ENCODE measurements around the gene PTPRK.

Gene PTPRK

DNA sequence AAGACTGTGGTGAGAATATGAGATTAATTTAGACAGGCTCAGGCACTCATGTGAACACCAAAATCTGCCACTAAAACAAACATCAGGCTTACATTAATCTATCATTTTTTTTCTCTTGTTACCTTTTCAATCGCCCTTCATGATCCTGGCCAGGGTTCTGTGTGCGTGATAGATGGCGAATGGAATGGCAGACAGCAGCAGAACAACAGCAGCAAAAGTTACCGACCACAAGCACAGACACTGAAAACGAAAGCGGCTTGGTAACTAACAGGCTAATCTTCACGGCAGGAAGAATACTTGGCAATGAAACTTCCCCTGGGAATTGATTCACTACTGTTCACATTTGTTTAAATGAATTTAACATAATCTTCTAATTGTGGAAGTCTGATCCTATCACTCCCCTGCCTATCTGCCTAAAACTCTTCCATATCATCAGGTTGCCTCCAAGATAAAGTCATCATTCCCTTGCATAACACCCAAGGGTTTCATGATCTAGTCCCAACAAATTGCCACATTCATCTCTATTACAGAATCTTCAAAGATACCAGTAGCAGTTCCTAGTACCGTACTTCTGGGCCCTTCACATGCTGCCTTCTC lies 28.7 kb downstream of the PTPRK start:
- 93% methylated on average over 8 of the region's 8 CpGs for WGBS
- no peaks in the 10 kb centered on the region for H3K27me3 ChIP-seq (ENCODE audit: control insufficient read depth in 1 of 2, insufficient read depth in 1 of 2, low read length in 2 of 2)

GRCh38 chr6:128491100-128491581 lies 29.3 kb downstream of the PTPRK start:
- 80% methylated on average over 1 of the region's 3 CpGs for WGBS
- no peaks in the 10 kb centered on the region for H3K27me3 ChIP-seq (ENCODE audit: control insufficient read depth in 1 of 2, insufficient read depth in 1 of 2, low read length in 2 of 2)
- H3K27ac ChIP-seq (ENCODE audit: low read length, poor library complexity, severe bottlenecking): no peak overlapping the region
- H2BK120ac ChIP-seq (ENCODE audit: low read depth, low read length): no peak overlapping the region
- no peak overlapping the region for H2BK15ac ChIP-seq (ENCODE audit: low read depth, poor library complexity, severe bottlenecking)
- H3K4me2 ChIP-seq (ENCODE audit: low read length, poor library complexity, severe bottlenecking): no peak overlapping the region
- H3K4me3 ChIP-seq (ENCODE audit: insufficient read depth in 1 of 2, low read depth in 1 of 2, low read length in 2 of 2): peak overlapping the region in 1 of 2 experiments; percentile 72
- H3K9me3 ChIP-seq (ENCODE audit: control insufficient read depth, low read length): no peaks in the 10 kb centered on the region
- H2AK5ac ChIP-seq (ENCODE audit: low read length, severe bottlenecking): no peak overlapping the region
- peak overlapping the region in 1 of 2 experiments; percentile 7 for H3K18ac ChIP-seq (ENCODE audit: low read depth in 1 of 2, low read length in 2 of 2)
- H3K14ac ChIP-seq (ENCODE audit: low read length in 2 of 2): no peak overlapping the region
- H2BK12ac ChIP-seq (ENCODE audit: low read length in 2 of 2): no peak overlapping the region
- no peak overlapping the region for H2AFZ ChIP-seq (ENCODE audit: low read depth, low read length)
- H3K36me3 ChIP-seq (ENCODE audit: control insufficient read depth in 1 of 2, insufficient read depth in 2 of 2, low read depth in 1 of 2, low read length in 2 of 2): no peaks in the 10 kb centered on the region
- no peak for DNase-seq
- no peak overlapping the region for H4K8ac ChIP-seq (ENCODE audit: low read length)
- H3K4me1 ChIP-seq (ENCODE audit: control insufficient read depth, insufficient read depth, low read depth, low read length): peaks cover 4% of the 10 kb centered on the region
- no peak overlapping the region for H2BK5ac ChIP-seq (ENCODE audit: low read depth, low read length, poor library complexity, severe bottlenecking)
- no peak overlapping the region for H4K91ac ChIP-seq (ENCODE audit: low read length)
- no peak overlapping the region for H3K4ac ChIP-seq (ENCODE audit: low read depth in 1 of 2, low read length in 2 of 2)
- H3K23ac ChIP-seq (ENCODE audit: low read length in 2 of 2): no peak overlapping the region
- peak overlapping the region; percentile 90 for H3K9ac ChIP-seq (ENCODE audit: low read length)
- H3K79me1 ChIP-seq (replicated peaks; ENCODE audit: low read length, poor library complexity, severe bottlenecking): peaks cover 24% of the 10 kb centered on the region

More for the DNA sequence above, 28.7 kb downstream of the PTPRK start:
- peaks cover 3% of the 10 kb centered on the region for H3K4me1 ChIP-seq (ENCODE audit: control insufficient read depth, insufficient read depth, low read depth, low read length)
- H2AFZ ChIP-seq (ENCODE audit: low read depth, low read length): no peak overlapping the region
- H2BK15ac ChIP-seq (ENCODE audit: low read depth, poor library complexity, severe bottlenecking): no peak overlapping the region
- H2BK12ac ChIP-seq (ENCODE audit: low read length in 2 of 2): no peak overlapping the region
- H3K4me2 ChIP-seq (ENCODE audit: low read length, poor library complexity, severe bottlenecking): no peak overlapping the region
- no peaks in the 10 kb centered on the region for H3K9me3 ChIP-seq (ENCODE audit: control insufficient read depth, low read length)
- peaks cover 22% of the 10 kb centered on the region for H3K79me1 ChIP-seq (replicated peaks; ENCODE audit: low read length, poor library complexity, severe bottlenecking)
- H3K9ac ChIP-seq (ENCODE audit: low read length): peak overlapping the region; percentile 90
- H2BK5ac ChIP-seq (ENCODE audit: low read depth, low read length, poor library complexity, severe bottlenecking): no peak overlapping the region
- H2AK5ac ChIP-seq (ENCODE audit: low read length, severe bottlenecking): no peak overlapping the region
- H2BK120ac ChIP-seq (ENCODE audit: low read depth, low read length): no peak overlapping the region
- H3K4me3 ChIP-seq (ENCODE audit: insufficient read depth in 1 of 2, low read depth in 1 of 2, low read length in 2 of 2): peak overlapping the region in 1 of 2 experiments; percentile 72
- H3K14ac ChIP-seq (ENCODE audit: low read length in 2 of 2): no peak overlapping the region
- H3K27ac ChIP-seq (ENCODE audit: low read length, poor library complexity, severe bottlenecking): no peak overlapping the region
- peak overlapping the region in 1 of 2 experiments; percentile 46 for H3K18ac ChIP-seq (ENCODE audit: low read depth in 1 of 2, low read length in 2 of 2)
- no peak overlapping the region for H4K8ac ChIP-seq (ENCODE audit: low read length)
- no peaks in the 10 kb centered on the region for H3K36me3 ChIP-seq (ENCODE audit: control insufficient read depth in 1 of 2, insufficient read depth in 2 of 2, low read depth in 1 of 2, low read length in 2 of 2)
- H4K91ac ChIP-seq (ENCODE audit: low read length): no peak overlapping the region
- peak; percentile 72 for DNase-seq
- no peak overlapping the region for H3K23ac ChIP-seq (ENCODE audit: low read length in 2 of 2)
- H3K4ac ChIP-seq (ENCODE audit: low read depth in 1 of 2, low read length in 2 of 2): no peak overlapping the region

DNA sequence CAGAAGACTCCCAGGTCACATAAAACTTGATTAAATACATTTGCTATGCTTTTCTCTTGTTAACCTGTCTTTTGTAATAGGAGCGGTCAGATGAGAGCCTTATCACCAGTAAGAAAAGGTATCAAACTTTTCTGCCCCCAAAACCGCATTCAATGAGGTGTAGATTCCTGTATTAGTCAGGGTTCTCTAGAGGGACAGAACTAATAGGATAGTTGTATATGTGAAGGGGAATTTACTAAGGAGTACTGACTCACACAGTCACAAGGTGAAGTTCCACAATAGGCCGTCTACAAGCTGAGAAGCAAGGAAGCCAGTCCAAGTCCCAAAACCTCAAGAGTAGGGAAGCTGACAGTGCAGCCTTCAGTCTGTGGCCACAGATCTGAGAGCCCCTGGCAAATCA lies 32.7 kb downstream of the PTPRK start:
- H4K91ac ChIP-seq (ENCODE audit: low read length): no peak overlapping the region
- peaks cover 19% of the 10 kb centered on the region for H3K79me1 ChIP-seq (replicated peaks; ENCODE audit: low read length, poor library complexity, severe bottlenecking)
- 92% methylated on average over 3 of the region's 3 CpGs for WGBS

GRCh38 chr6:128487055-128487454 lies 33.3 kb downstream of the PTPRK start:
- Histone ChIP-seq H2BK120ac (ENCODE audit: low read depth, low read length) (no peak overlapping the region), H2AK5ac (ENCODE audit: low read length, severe bottlenecking) (peak overlapping the region; percentile 46), H3K4me2 (ENCODE audit: low read length, poor library complexity, severe bottlenecking) (no peak overlapping the region), H4K8ac (ENCODE audit: low read length) (no peak overlapping the region), H3K18ac (ENCODE audit: low read depth in 1 of 2, low read length in 2 of 2) (no peak overlapping the region), H3K4ac (ENCODE audit: low read depth in 1 of 2, low read length in 2 of 2) (no peak overlapping the region), H4K91ac (ENCODE audit: low read length) (no peak overlapping the region), H3K14ac (ENCODE audit: low read length in 2 of 2) (no peak overlapping the region), H3K4me3 (ENCODE audit: insufficient read depth in 1 of 2, low read depth in 1 of 2, low read length in 2 of 2) (no peak overlapping the region), H3K27ac (ENCODE audit: low read length, poor library complexity, severe bottlenecking) (no peak overlapping the region), H3K9me3 (ENCODE audit: control insufficient read depth, low read length) (no peaks in the 10 kb centered on the region), H3K23ac (ENCODE audit: low read length in 2 of 2) (no peak overlapping the region), H3K9ac (ENCODE audit: low read length) (no peak overlapping the region), H3K27me3 (ENCODE audit: control insufficient read depth in 1 of 2, insufficient read depth in 1 of 2, low read length in 2 of 2) (no peaks in the 10 kb centered on the region), H2BK15ac (ENCODE audit: low read depth, poor library complexity, severe bottlenecking) (no peak overlapping the region), H2BK5ac (ENCODE audit: low read depth, low read length, poor library complexity, severe bottlenecking) (no peak overlapping the region), H3K79me1 (replicated peaks; ENCODE audit: low read length, poor library complexity, severe bottlenecking) (peaks cover 23% of the 10 kb centered on the region), H2AFZ (ENCODE audit: low read depth, low read length) (no peak overlapping the region), H2BK12ac (ENCODE audit: low read length in 2 of 2) (no peak overlapping the region), H3K4me1 (ENCODE audit: control insufficient read depth, insufficient read depth, low read depth, low read length) (peaks cover 4% of the 10 kb centered on the region), H3K36me3 (ENCODE audit: control insufficient read depth in 1 of 2, insufficient read depth in 2 of 2, low read depth in 1 of 2, low read length in 2 of 2) (no peaks in the 10 kb centered on the region)
- DNase-seq: no peak
- 96% methylated on average over 2 of the region's 2 CpGs for WGBS

More for the DNA sequence above, 32.7 kb downstream of the PTPRK start:
- no peak overlapping the region for H2AFZ ChIP-seq (ENCODE audit: low read depth, low read length)
- no peak overlapping the region for H3K27ac ChIP-seq (ENCODE audit: low read length, poor library complexity, severe bottlenecking)
- peaks cover 4% of the 10 kb centered on the region for H3K4me1 ChIP-seq (ENCODE audit: control insufficient read depth, insufficient read depth, low read depth, low read length)
- H2BK15ac ChIP-seq (ENCODE audit: low read depth, poor library complexity, severe bottlenecking): no peak overlapping the region
- no peaks in the 10 kb centered on the region for H3K36me3 ChIP-seq (ENCODE audit: control insufficient read depth in 1 of 2, insufficient read depth in 2 of 2, low read depth in 1 of 2, low read length in 2 of 2)
- H3K9me3 ChIP-seq (ENCODE audit: control insufficient read depth, low read length): no peaks in the 10 kb centered on the region
- no peak overlapping the region for H3K4ac ChIP-seq (ENCODE audit: low read depth in 1 of 2, low read length in 2 of 2)
- no peak overlapping the region for H3K9ac ChIP-seq (ENCODE audit: low read length)
- H3K27me3 ChIP-seq (ENCODE audit: control insufficient read depth in 1 of 2, insufficient read depth in 1 of 2, low read length in 2 of 2): no peaks in the 10 kb centered on the region
- H3K4me3 ChIP-seq (ENCODE audit: insufficient read depth in 1 of 2, low read depth in 1 of 2, low read length in 2 of 2): no peak overlapping the region
- H4K8ac ChIP-seq (ENCODE audit: low read length): no peak overlapping the region
- H3K18ac ChIP-seq (ENCODE audit: low read depth in 1 of 2, low read length in 2 of 2): no peak overlapping the region
- H2BK120ac ChIP-seq (ENCODE audit: low read depth, low read length): no peak overlapping the region
- no peak overlapping the region for H3K14ac ChIP-seq (ENCODE audit: low read length in 2 of 2)
- H2AK5ac ChIP-seq (ENCODE audit: low read length, severe bottlenecking): no peak overlapping the region
- H2BK12ac ChIP-seq (ENCODE audit: low read length in 2 of 2): no peak overlapping the region
- H2BK5ac ChIP-seq (ENCODE audit: low read depth, low read length, poor library complexity, severe bottlenecking): no peak overlapping the region
- H3K4me2 ChIP-seq (ENCODE audit: low read length, poor library complexity, severe bottlenecking): no peak overlapping the region
- H3K23ac ChIP-seq (ENCODE audit: low read length in 2 of 2): no peak overlapping the region
- DNase-seq: peak; percentile 69
